ENCODE measurements around the gene EIF2B2. TPM values are rescaled to one million over a fixed set of nuclear protein-coding genes. Genes with fewer than 3 reads are reported as not detected.
A peak's percentile ranks its signal among the peaks of the same experiment; 100 is the strongest.

Gene EIF2B2
- total RNA-seq, 4 donors from 2014 or later: 42.9 to 55.4 (median 51.1) TPM

- no peaks in the 10 kb centered on the region for H3K9me3 ChIP-seq
- WGBS, 2 donors (ENCODE audit: low coverage in 1 of 2): 47 to 71% methylated on average over 1 to 4 of the region's 4 CpGs
- peak overlapping the region; percentile 4 to 63 (median 44) for H3K27ac ChIP-seq
- intact Hi-C loops (cut with DNase I; ENCODE audit: low total_unique reads): no loop called here
- H3K4me3 ChIP-seq: no peak overlapping the region
- H3K27me3 ChIP-seq: no peaks in the 10 kb centered on the region
- peaks cover 0 to 43% (median 10%) of the 10 kb centered on the region in 4 donors for H3K36me3 ChIP-seq
- TF ChIP-seq POLR2AphosphoS5 (IDR thresholded peaks at IDR 0.05): no peak
- in situ Hi-C loops (cut with MboI; ENCODE audit: low pct_ligation_motif_present in 1 of 4, low pct_unique_long_range_greater_than_20kb in 1 of 4, low sequenced_read_pairs in 3 of 4): no loop called here
- peaks cover 0 to 20% (median 7%) of the 10 kb centered on the region in 4 donors for H3K4me1 ChIP-seq
- peak; percentile 20 for DNase-seq
Observed at GRCh38 chr14:75025082-75025481, 22.4 kb downstream of the EIF2B2 start.

- no peaks in the 10 kb centered on the region for H3K9me3 ChIP-seq
- no peaks in the 10 kb centered on the region for H3K27me3 ChIP-seq
- intact Hi-C loops (cut with DNase I; ENCODE audit: low total_unique reads): no loop called here
- H3K4me1 ChIP-seq: peaks cover 0 to 20% (median 7%) of the 10 kb centered on the region in 4 donors
- WGBS, 2 donors (ENCODE audit: low coverage in 1 of 2): 89 to 94% methylated on average over 2 of the region's 2 CpGs
- in situ Hi-C loops (cut with MboI; ENCODE audit: low pct_ligation_motif_present in 1 of 4, low pct_unique_long_range_greater_than_20kb in 1 of 4, low sequenced_read_pairs in 3 of 4): no loop called here
- H3K36me3 ChIP-seq: peaks cover 0 to 45% (median 10%) of the 10 kb centered on the region in 4 donors
- H3K27ac ChIP-seq: peak overlapping the region in 2 of 4 donors; percentile 62 to 63
- no peak for TF ChIP-seq EP300 (IDR thresholded peaks at IDR 0.05; ENCODE audit: low read depth)
- no peak for TF ChIP-seq POLR2A (IDR thresholded peaks at IDR 0.05)
- TF ChIP-seq CTCF (IDR thresholded peaks at IDR 0.05): no peak
- TF ChIP-seq POLR2AphosphoS5 (IDR thresholded peaks at IDR 0.05): no peak
- no peak for DNase-seq
- no peak overlapping the region for H3K4me3 ChIP-seq
Observed at GRCh38 chr14:75025876-75026275, 23.2 kb downstream of the EIF2B2 start.

GRCh38 chr14:75030147-75030546, 27.4 kb downstream of the EIF2B2 start:
- in situ Hi-C loops (cut with MboI; ENCODE audit: low pct_ligation_motif_present in 1 of 4, low pct_unique_long_range_greater_than_20kb in 1 of 4, low sequenced_read_pairs in 3 of 4) (no loop called here), intact Hi-C loops (cut with DNase I; ENCODE audit: low total_unique reads) (no loop called here)
- WGBS, 2 donors (ENCODE audit: low coverage in 1 of 2): 0% methylated on average over 1 of the region's 1 CpG
- no peaks in the 10 kb centered on the region for H3K9me3 ChIP-seq
- H3K27me3 ChIP-seq: no peaks in the 10 kb centered on the region
- H3K27ac ChIP-seq: no peak overlapping the region
- TF ChIP-seq POLR2AphosphoS5 (IDR thresholded peaks at IDR 0.05) (no peak), EP300 (IDR thresholded peaks at IDR 0.05; ENCODE audit: low read depth) (no peak), CTCF (IDR thresholded peaks at IDR 0.05) (no peak), POLR2A (IDR thresholded peaks at IDR 0.05) (no peak)
- no peak for DNase-seq
- H3K4me3 ChIP-seq: no peak overlapping the region
- H3K4me1 ChIP-seq: peaks cover 0 to 6% (median 0%) of the 10 kb centered on the region in 4 donors
- H3K36me3 ChIP-seq: peaks cover 0 to 52% (median 14%) of the 10 kb centered on the region in 4 donors

DNA sequence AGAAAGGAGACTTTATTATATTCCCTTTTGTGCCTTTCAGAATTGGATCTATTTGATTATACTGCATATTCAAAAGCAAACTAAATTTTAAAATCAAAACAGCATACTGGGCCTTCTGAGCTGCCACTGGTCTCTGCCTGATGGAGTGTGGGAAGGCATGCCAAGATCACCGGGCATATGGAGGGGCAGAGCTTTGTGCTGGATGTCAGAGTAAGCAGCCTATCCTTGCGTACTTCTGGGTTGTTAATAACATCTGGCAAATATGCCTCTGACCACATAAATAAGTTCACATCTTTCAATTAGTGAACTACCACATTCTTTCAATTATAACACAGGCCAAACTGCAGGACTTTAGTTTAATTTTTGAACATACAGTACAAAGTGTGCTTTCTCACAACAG, 30.2 kb downstream of the EIF2B2 start:
- no peaks in the 10 kb centered on the region for H3K4me1 ChIP-seq
- DNase-seq: no peak
- in situ Hi-C loops (cut with MboI; ENCODE audit: low pct_ligation_motif_present in 1 of 4, low pct_unique_long_range_greater_than_20kb in 1 of 4, low sequenced_read_pairs in 3 of 4): no loop called here
- H3K36me3 ChIP-seq: peaks cover 0 to 46% (median 14%) of the 10 kb centered on the region in 4 donors
- no peaks in the 10 kb centered on the region for H3K9me3 ChIP-seq
- TF ChIP-seq POLR2AphosphoS5 (IDR thresholded peaks at IDR 0.05) (no peak), POLR2A (IDR thresholded peaks at IDR 0.05) (no peak), EP300 (IDR thresholded peaks at IDR 0.05; ENCODE audit: low read depth) (no peak), CTCF (IDR thresholded peaks at IDR 0.05) (no peak)
- 95 to 100% methylated on average over 2 of the region's 2 CpGs for WGBS, 2 donors (ENCODE audit: low coverage in 1 of 2)
- intact Hi-C loops (cut with DNase I; ENCODE audit: low total_unique reads): no loop called here
- H3K4me3 ChIP-seq: no peak overlapping the region
- no peaks in the 10 kb centered on the region for H3K27me3 ChIP-seq
- H3K27ac ChIP-seq: no peak overlapping the region

DNA sequence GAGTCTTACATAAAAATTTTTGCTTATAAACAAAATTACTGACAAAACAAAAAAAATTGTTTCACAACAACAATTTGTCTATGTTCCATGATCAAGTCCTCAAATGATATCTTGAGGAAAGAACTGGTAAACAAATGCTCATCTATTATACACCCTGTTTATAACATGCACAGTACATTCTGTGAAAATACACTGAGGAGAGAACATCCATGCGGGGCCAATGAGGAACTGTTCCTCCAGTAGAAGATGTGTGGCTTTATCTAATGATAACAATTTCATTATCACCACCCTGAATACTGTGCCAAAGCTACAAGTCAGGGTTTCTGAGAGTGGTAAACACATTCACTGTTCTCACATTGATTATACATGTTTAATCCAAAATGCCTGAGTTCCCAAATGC, 37.8 kb downstream of the EIF2B2 start:
- Histone ChIP-seq H3K4me1 (peaks cover 10 to 59% (median 40%) of the 10 kb centered on the region in 4 donors), H3K27me3 (no peaks in the 10 kb centered on the region), H3K36me3 (peaks cover 0 to 9% (median 0%) of the 10 kb centered on the region in 4 donors), H3K9me3 (no peaks in the 10 kb centered on the region), H3K27ac (peak overlapping the region; percentile 80 to 82 (median 81)), H3K4me3 (no peak overlapping the region)
- TF ChIP-seq EP300 (IDR thresholded peaks at IDR 0.05; ENCODE audit: low read depth) (peak; percentile 11), POLR2AphosphoS5 (IDR thresholded peaks at IDR 0.05) (peak in 2 of 3 donors; percentile 28 to 34), CTCF (IDR thresholded peaks at IDR 0.05) (no peak)
- in situ Hi-C loops (cut with MboI; ENCODE audit: low pct_ligation_motif_present in 1 of 4, low pct_unique_long_range_greater_than_20kb in 1 of 4, low sequenced_read_pairs in 3 of 4): no loop called here
- intact Hi-C loops (cut with DNase I; ENCODE audit: low total_unique reads): no loop called here
- 58% methylated on average over 1 of the region's 1 CpG; no CpG with 5 or more reads in 1 of the 2 donors for WGBS, 2 donors (ENCODE audit: low coverage in 1 of 2)
- no peak for DNase-seq
